ENCODE results near the gene RICTOR. TPM values are rescaled to one million over a fixed set of nuclear protein-coding genes. Genes with fewer than 3 reads are reported as not detected.

The RICTOR gene
- total and polyA plus RNA-seq, 9 of the 15 experiments (the other 6 are each of a cell fraction or from before 2014, with no cell fraction given) = 13.9 to 46.6 (median 22.6) TPM

DNA sequence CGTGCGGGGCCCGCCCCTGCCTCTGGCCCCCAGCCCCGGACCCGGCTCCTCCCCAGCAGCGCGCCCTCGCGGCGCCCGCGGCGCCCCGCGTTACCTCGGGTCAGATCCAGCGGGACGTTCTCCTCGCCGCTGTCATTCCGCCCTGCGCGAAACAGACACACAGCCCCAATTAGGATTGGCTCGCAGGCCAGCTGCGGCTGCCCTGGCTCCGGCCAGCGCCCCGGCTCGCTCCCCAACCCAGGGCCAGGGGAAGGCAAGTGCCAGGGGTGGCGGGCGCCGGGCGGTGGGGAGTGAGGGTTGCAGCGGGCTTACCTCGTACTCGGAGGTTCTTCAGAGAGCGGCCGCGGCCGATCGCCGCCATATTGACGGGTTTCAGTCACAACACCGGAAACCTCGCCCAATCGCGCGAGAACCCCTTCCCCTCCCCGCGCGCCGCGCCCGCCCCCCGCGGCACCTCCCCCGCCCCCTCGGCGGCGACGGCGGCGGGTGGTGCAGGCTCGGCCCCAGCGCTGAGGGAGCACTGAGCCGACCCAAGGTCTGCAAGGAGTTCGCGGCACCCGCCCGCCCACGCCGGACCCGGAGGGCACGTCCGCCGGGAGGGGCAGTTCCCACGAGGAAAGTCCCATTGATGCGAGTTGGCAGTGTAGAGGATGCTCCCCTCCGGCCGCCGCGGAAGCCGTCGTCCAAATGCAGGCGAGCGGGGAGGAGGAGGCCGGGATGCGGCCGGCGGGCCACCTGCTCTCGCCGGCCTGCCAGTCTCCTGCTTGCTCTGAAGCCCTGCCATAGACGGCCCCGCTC is at the start of gene RICTOR (continued):
- TF ChIP-seq ETV1 (tag; conservative IDR thresholded peaks at IDR 0.05; ENCODE audit: low read depth) (no peak; the same call in 1 of the 2 replicates), GATA2 (CRISPR knock-in tag; IDR thresholded peaks at IDR 0.05) (no peak), HMG20B (CRISPR knock-in tag; IDR thresholded peaks at IDR 0.05) (no peak; the same call in 1 of the 2 replicates), BACH1 (tag; IDR thresholded peaks at IDR 0.05) (no peak), NR4A1 (CRISPR knock-in tag; IDR thresholded peaks at IDR 0.05) (0 out of 2 replicates have a peak, but pooled peaks have one; percentile 77), NR4A1 (tag; IDR thresholded peaks at IDR 0.05) (no peak), BCL6 (CRISPR knock-in tag; IDR thresholded peaks at IDR 0.05) (no peak), ZNF316 (IDR thresholded peaks at IDR 0.05) (no peak), ZNF232 (CRISPR knock-in tag; IDR thresholded peaks at IDR 0.05) (no peak), HDAC3 (IDR thresholded peaks at IDR 0.05; ENCODE audit: borderline replicate concordance, partially characterized antibody) (no peak), GTF2E2 (tag; IDR thresholded peaks at IDR 0.05) (peak; percentile 95; the same call in 1 of the 2 replicates), ILF3 (IDR thresholded peaks at IDR 0.05; ENCODE audit: borderline replicate concordance) (no peak), ZNF274 (IDR thresholded peaks at IDR 0.05; ENCODE audit: borderline replicate concordance, low read depth, low read length) (no peak), ZNF134 (CRISPR knock-in tag; conservative IDR thresholded peaks at IDR 0.05) (no peak)
- TF ChIP-seq, protein P1, sequence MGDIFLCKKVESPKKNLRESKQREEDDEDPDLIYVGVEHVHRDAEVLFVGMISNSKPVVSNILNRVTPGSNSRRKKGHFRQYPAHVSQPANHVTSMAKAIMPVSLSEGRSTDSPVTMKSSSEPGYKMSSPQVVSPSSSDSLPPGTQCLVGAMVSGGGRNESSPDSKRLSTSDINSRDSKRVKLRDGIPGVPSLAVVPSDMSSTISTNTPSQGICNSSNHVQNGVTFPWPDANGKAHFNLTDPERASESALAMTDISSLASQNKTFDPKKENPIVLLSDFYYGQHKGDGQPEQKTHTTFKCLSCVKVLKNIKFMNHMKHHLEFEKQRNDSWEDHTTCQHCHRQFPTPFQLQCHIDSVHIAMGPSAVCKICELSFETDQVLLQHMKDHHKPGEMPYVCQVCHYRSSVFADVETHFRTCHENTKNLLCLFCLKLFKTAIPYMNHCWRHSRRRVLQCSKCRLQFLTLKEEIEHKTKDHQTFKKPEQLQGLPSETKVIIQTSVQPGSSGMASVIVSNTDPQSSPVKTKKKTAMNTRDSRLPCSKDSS (IDR thresholded peaks at IDR 0.05; ENCODE audit: low read depth, partially characterized antibody) = no peak
- TF ChIP-seq, protein P2, sequence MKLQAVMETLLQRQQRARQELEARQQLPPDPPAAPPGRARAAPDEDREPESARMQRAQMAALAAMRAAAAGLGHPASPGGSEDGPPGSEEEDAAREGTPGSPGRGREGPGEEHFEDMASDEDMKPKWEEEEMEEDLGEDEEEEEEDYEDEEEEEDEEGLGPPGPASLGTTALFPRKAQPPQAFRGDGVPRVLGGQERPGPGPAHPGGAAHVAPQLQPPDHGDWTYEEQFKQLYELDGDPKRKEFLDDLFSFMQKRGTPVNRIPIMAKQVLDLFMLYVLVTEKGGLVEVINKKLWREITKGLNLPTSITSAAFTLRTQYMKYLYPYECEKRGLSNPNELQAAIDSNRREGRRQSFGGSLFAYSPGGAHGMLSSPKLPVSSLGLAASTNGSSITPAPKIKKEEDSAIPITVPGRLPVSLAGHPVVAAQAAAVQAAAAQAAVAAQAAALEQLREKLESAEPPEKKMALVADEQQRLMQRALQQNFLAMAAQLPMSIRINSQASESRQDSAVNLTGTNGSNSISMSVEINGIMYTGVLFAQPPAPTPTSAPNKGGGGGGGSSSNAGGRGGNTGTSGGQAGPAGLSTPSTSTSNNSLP (IDR thresholded peaks at IDR 0.05; ENCODE audit: borderline replicate concordance, low read depth, low read length) = no peak
